Left kidney (tissue), 2 donors: ENCODE measurements around the gene MRPL52. TPM values are rescaled to one million over a fixed set of nuclear protein-coding genes. Genes with fewer than 3 reads are reported as not detected.
A peak's percentile ranks its signal among the peaks of the same experiment; 100 is the strongest.

ENCODE experiments used
- DNase-seq: peaks from one replicate; pipeline ENCODE4 v3.0.0-alpha.2; 2013
- polyA plus RNA-seq: library from polyadenylated mRNA; unstranded; fragments of 120-200 nt; gene quantifications from one replicate; pipeline ENCODE4 v1.2.1, GENCODE V29; 2013; ENCODE audit not compliant: insufficient read length

Gene MRPL52
- polyA plus RNA-seq, 1 donor = 81.9 TPM

DNA sequence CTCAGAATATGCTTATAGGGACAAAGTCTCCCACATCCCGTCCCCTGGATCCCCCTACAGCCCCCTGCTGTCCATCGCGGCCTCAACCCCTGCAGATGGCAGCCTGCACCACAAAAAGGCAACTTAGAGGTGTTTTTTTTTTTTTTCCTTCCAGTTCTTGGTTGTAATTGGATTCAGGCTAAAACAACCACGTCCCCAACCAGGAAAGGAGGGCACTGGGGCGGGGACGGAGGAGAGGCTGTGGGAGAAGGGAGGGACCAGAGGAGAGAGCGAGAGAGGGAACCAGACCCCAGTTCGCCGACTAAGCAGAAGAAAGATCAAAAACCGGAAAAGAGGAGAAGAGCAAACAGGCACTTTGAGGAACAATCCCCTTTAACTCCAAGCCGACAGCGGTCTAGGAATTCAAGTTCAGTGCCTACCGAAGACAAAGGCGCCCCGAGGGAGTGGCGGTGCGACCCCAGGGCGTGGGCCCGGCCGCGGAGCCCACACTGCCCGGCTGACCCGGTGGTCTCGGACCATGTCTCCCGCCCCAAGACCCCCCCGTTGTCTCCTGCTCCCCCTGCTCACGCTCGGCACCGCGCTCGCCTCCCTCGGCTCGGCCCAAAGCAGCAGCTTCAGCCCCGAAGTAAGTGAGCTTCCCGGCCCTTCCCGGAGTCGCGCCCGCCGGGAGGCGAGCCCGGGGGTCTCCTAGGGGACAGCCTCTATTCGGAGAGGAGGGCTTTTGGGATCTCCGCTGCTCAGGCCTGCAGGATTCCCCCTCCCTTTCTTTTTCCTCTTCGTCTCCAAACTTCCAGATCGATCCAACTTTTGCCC lies 6.8 kb downstream of the MRPL52 start, which contains the start of gene MMP14:
Gene MMP14 (plus strand): TSS at position 285 of the 813 bp plus-strand sequence. CDS start 233 bp downstream, at position 518.
- peak; percentile 79 for DNase-seq

GRCh38 chr14:22837114-22837749 lies 7.5 kb downstream of the MRPL52 start:
- peak; percentile 66 for DNase-seq

GRCh38 chr14:22837750-22838538 lies 8.3 kb downstream of the MRPL52 start:
- DNase-seq = peak; percentile 47

- DNase-seq = no peak
Observed at GRCh38 chr14:22838631-22839041, 8.9 kb downstream of the MRPL52 start.

DNA sequence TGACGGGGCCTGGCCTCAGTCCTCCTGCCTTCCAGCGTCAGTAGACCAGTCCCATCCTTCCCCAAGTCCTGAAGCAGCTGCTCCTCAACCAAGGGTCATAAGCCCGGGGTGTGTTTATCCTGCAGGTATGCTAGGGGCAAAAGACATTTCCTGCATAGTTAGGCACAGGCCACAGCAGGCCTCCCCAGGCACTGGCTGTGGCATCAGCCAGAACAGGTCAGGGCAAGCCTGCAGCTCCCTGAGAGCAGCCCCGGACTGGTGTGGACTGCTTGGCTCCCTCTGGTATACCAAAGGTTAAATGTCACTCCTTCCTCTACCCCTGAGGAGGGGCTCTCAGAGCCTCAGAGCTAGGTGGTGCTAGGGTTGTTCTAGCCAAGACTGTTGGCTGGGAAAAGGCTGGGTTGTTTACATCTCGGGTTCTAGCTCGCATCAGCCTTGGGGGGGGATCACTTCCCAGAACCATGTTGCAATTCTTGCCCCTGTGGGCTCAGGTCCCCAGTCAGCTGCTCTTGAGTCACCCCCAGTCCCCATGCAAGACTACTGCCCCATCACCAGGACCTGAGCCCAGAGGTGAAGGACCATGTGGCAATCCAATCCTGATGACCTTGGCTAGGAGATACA lies 9.6 kb downstream of the MRPL52 start:
- no peak for DNase-seq

DNA sequence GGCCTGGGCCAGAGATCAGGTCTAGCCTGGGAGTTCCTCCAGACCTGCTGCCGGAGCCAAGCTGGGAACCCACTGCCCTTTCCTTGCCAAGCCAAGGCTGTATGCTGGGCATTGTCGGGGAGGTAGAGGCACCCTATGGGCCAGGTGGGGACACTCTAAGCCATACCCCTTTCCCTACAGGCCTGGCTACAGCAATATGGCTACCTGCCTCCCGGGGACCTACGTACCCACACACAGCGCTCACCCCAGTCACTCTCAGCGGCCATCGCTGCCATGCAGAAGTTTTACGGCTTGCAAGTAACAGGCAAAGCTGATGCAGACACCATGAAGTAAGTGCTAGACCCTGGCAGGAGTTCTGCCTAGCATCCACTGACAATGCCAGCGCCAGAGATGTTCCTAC lies 11.6 kb downstream of the MRPL52 start:
- DNase-seq = no peak

DNA sequence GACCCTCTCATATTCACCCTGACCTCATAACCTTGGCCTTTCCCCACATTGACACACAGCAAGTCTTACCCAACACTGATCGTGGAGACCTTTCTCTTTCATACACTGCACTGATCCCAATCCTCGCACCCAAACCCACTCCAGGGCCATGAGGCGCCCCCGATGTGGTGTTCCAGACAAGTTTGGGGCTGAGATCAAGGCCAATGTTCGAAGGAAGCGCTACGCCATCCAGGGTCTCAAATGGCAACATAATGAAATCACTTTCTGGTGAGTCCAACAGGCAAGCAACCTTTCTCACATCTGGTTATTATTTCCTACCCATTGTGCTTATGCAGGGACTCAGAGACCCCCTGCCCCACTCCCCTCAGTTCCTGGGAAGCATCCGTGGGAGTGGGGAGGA lies 12.1 kb downstream of the MRPL52 start:
- DNase-seq = no peak

DNA sequence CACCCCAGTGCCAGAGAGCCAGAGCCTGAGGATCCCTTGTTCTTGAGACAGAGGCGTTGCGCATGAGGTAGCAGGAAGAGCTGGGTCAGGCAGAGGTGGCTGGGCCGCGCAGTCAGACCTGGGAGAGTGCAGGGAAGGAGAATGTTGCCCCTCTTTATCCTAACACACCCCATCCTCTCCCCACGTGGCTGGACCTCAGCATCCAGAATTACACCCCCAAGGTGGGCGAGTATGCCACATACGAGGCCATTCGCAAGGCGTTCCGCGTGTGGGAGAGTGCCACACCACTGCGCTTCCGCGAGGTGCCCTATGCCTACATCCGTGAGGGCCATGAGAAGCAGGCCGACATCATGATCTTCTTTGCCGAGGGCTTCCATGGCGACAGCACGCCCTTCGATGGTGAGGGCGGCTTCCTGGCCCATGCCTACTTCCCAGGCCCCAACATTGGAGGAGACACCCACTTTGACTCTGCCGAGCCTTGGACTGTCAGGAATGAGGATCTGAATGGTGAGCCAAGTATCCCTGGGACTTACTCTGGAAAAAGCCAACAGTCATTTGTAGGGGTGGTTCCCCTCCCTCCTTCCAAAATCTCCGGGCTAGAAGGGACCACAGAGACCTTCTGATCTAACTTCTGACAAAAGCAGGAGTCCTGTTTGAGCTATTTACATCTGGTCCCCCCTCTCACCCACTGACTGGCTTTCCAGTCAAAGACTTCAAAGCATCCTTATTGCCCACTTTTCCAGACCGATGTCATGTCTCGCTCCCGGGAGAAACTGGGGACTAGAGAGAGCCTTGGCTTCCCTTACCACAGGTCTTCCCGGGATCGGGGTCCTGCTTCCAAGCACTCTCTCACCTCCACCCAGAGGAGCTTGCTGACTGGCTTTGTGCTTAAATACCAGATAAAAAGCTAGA lies 12.8 kb downstream of the MRPL52 start:
- DNase-seq = no peak

GRCh38 chr14:22843123-22843925 lies 13.6 kb downstream of the MRPL52 start:
- no peak for DNase-seq

GRCh38 chr14:22844221-22845102 lies 14.8 kb downstream of the MRPL52 start:
- DNase-seq = no peak

GRCh38 chr14:22845103-22845394 lies 15.4 kb downstream of the MRPL52 start:
- no peak for DNase-seq

DNA sequence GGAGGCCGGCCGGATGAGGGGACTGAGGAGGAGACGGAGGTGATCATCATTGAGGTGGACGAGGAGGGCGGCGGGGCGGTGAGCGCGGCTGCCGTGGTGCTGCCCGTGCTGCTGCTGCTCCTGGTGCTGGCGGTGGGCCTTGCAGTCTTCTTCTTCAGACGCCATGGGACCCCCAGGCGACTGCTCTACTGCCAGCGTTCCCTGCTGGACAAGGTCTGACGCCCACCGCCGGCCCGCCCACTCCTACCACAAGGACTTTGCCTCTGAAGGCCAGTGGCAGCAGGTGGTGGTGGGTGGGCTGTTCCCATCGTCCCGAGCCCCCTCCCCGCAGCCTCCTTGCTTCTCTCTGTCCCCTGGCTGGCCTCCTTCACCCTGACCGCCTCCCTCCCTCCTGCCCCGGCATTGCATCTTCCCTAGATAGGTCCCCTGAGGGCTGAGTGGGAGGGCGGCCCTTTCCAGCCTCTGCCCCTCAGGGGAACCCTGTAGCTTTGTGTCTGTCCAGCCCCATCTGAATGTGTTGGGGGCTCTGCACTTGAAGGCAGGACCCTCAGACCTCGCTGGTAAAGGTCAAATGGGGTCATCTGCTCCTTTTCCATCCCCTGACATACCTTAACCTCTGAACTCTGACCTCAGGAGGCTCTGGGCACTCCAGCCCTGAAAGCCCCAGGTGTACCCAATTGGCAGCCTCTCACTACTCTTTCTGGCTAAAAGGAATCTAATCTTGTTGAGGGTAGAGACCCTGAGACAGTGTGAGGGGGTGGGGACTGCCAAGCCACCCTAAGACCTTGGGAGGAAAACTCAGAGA lies 16.3 kb downstream of the MRPL52 start:
- no peak for DNase-seq

- no peak for DNase-seq
Observed at GRCh38 chr14:22846811-22847307, 17.2 kb downstream of the MRPL52 start.

DNA sequence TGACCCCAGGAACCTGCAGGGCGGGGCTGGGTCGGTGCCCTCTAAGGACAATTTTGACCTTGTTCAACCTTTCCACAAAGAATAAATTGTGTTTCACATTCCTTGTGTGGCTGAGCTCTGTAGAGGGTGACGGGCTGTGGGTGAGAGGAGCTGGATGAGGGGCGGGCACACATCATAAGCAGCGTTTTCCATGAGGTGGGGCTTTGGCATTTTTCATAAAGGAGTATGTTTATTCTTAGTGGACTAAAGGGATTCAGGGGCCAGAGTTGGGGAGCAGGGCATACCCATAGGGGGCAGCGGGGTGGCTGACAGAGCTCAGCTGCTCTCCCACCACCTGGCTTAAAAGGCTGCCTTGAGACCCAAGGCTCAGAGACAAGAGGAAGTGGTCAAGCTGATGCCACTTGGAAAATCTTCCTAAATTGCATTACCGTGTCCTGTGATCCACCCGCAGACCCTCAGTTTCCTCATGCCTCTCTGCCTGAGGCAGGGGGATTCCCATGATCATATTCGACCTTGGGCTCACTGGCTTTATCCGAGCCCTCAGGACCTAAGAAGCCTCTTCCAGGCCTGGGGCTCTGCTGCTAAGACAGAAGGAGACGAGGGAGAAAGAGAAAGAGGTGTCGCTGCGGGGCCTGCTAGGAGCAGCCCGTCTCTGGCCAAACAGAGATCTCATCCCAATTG lies 18.1 kb downstream of the MRPL52 start:
- no peak for DNase-seq

DNA sequence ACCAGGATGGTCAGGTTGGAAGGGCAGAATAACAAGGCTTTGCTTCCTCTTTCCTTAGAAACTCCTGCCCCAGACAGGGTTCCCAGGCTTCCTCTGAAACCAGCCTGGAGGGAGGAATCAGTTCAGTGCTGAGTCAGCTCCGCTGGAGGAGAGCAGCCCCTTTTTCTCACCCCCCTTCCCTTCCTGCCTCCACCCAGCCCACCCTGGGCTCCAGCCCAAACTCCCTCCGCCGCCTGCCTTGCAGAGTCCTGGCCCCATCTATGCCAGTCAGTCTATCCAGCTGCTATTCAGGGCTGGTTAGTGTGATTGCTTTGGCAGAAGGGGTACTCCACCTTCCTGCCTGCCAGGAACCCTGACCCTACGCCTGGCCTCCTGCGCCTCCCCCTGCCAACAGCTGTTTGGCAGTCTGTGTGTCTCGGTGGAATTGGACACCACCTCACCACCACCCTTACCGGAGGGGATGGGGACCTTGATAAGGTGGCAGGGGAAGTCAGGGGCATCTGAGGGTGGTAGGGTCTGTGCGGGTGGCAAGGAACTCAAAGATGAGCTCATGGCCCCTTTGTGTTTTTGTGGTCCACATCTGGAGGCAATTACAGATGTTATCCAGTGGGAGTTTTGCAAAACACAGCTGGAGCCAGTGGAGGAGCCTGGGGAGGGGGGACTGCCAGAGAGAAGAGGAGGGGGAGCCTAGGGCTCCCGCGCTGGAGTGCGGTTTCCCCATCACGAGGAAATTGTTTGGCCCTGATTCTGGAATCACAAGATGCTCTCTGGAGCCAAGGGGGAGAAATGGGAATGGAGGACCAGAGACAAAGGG lies 18.9 kb downstream of the MRPL52 start:
- DNase-seq = peak; percentile 73

DNA sequence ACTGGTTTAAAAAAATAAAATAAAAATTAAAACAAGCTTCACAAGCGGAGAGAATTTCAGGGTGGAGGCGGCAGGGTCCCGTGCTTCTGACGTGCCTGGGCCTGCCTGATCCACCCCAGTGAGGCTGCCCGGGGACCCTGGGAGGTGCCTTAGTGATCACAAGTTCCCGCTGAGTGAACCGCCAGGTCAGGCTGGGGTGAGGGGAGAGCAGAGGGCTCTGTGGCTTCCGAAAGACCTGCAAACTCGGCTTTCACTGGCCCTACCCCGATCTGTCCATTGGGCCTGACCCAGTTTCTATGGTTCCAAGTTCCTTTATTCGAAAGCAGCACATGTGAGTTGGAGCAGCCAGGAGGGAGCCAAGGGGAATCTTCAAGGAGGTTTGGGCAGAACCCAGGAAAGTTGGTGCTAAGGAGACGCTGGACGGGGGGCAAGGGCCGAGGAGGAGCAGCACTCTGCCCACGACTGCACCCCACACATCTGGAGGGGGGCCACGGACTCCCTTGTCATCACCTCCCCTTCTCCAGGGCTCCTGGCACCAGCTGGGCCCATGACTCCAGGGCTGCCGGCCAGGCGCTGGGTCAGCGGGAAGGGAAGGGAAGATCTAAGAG lies 19.6 kb downstream of the MRPL52 start:
- DNase-seq = peak; percentile 22
